GM18502 (cell line): ENCODE measurements around the gene NLRP8.
"Not testable (repeated sequence)": the region's sequence is repeated elsewhere in the genome, so short reads cannot be mapped to it uniquely, and the experiment has no call there.

ENCODE experiments used
- ATAC-seq: cut with Tn5 transposase; IDR thresholded peaks from one replicate; pipeline ENCODE4 v1.9.1; 2021; ENCODE audit warnings: mild to moderate bottlenecking; ENCODE audit not compliant: unreplicated experiment, poor library complexity

The NLRP8 gene

GRCh38 chr19:55947532-55947931, at the start of gene NLRP8:
NLRP8 (plus strand) TSS chr19:55947832.
- no peak for ATAC-seq

DNA sequence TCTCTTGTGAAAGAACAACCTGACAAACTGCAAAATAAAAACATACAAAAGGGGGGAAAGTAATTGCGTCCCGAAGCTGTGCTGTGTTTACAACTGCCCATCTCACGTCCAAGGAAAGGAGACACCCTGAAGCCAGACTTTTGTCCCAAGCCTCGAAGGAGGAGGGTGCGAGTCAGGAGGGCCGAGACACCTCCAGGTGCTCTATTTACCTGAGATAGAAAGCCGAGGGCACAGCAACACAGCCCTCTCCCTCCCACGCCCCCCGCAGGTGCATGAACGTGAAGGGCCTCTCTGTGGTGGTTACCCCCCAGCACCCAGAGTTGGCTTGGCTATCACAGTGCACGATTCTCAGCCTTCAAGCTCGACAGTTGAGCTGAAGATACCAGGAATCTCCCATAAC, 48.7 kb upstream of the NLRP8 start:
- no peak for ATAC-seq

DNA sequence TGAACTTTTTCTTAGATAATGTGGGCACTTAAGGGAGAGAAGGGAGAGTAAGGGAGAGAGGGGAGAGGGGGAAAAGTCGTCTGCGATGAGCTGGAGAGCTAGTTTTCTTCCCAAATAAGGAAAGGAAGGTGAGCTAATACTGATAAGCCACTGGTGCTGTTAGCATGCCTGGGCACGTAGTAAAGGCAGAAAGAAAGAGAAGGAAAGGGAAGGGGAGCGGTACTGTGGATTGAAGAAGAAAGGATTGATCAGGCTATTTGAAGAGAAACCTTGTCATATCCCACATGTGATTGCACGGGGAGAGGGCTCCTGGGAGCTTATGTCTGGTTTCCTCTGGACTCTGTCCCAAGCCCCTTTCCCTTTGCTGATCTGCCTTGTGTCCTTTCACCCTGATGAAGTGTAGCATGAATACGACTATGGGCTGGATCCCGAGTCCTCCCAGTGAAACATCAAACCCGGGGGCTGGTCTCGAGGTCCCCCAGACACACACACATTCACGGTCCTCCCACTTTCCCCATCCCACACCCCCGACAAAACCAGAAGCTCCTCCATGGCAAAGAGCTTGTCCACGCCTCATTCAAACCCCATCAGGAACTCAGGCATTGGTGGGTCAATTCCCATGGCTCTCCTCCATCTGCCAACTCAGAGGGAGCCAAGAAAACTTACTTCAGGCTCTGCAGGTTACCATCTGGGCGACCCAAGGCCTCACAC, 46.1 kb upstream of the NLRP8 start:
- no peak for ATAC-seq

- ATAC-seq, result no peak
Observed at GRCh38 chr19:55902080-55902751, 45.4 kb upstream of the NLRP8 start.

DNA sequence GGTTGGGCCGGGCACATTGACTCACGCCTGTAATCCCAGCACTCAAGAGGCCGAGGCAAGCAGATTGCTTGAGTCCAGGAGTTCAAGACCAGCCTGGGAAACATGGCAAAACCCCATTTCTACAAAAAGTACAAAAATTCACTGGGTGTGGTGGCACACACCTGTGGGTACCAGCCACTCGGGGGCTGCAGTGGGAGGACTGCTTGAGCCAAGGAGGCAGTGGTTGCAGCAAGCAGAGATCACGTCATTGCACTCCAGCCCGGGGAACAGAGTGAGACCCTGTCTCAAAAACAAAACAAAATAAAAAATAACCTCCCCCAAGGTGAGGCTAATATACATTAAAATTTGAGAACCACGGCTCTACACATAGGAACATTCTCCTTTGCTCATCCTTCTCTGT, 40.3 kb upstream of the NLRP8 start:
- no peak for ATAC-seq

- ATAC-seq, result no peak
Observed at GRCh38 chr19:55907746-55908145, 39.9 kb upstream of the NLRP8 start.

DNA sequence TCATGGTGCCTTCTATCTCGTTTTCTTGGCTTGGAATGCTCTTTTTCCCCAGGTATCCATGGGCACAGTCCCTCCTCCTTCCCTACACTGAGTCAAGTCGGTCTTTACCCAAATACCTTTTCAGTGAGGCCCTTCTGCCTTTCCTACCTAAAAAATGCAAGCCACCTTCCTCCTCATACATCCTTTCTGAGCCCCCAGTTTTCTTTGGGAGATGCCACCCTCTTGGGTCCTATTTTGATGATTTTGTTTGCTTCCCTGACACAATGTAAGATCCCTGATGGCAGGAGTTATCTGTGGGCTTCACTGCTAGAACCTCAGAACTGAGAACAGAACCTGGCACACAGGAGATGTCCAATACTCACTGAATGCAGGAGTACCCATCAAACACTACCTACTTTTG, 37.8 kb upstream of the NLRP8 start:
- no peak for ATAC-seq

DNA sequence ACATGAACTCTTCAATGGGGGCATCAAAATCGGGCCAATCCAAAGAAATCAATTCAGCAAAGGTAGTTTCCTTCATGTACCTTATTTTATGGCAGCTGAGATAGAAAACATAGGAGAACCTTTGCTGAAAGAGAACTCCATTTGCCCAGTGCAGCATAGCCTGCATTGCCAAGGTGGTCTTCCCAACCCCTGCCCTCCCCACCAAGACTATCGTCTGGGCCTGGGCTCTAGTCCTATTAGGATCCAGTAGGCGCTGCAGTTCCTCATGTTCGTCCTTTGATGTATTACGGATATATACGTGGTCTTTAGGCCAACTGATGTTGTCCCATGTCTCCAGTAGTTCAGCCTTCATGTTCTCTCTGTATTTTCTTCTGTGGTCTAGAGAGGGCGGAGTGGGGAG, 34.7 kb upstream of the NLRP8 start:
- ATAC-seq, result no peak

GRCh38 chr19:55913643-55914268, 33.9 kb upstream of the NLRP8 start:
- no peak for ATAC-seq

GRCh38 chr19:55923556-55923955, 24.1 kb upstream of the NLRP8 start:
- ATAC-seq, result no peak

GRCh38 chr19:55927991-55928390, 19.6 kb upstream of the NLRP8 start:
- ATAC-seq, result no peak

DNA sequence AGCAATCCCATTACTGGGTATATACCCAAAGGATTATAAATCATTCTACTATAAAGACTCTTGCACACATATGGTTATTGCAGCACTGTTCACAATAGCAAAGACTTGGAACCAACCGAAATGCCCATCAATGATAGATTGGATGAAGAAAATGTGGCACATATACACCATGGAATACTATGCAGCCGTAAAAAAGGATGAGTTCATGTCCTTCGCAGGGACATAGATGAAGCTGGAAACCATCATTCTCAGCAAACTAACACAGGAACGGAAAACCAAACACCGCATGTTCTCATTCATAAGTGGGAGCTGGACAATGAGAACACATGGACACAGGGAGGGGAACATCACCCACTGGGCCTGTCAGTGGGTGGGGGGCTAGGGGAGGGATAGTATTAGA, 18.4 kb upstream of the NLRP8 start:
- not testable (repeated sequence) for ATAC-seq

DNA sequence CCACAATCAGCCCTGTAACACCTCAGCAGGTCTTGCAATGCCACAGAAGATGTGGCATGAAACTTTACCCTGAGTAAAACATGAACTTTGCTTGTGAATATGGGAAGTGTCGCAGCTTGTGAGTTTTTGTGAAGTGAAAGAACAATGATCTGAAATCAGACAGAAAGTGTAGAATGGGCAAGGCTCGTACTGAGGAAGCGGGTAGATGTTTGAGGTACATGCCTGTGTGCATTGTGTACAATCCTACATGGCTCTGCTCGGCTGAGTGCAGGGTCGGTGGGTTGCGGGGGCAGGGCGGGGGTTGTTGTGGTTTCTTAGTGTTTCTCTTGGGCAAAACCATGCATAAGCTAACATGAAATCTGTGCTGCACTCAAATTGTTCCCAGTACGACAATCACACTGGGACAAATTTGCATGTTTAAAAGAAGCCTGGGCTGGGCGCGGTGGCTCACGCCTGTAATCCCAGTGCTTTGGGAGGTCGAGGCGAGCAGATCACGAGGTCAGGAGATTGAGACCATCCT, 16.6 kb upstream of the NLRP8 start:
- no peak for ATAC-seq

DNA sequence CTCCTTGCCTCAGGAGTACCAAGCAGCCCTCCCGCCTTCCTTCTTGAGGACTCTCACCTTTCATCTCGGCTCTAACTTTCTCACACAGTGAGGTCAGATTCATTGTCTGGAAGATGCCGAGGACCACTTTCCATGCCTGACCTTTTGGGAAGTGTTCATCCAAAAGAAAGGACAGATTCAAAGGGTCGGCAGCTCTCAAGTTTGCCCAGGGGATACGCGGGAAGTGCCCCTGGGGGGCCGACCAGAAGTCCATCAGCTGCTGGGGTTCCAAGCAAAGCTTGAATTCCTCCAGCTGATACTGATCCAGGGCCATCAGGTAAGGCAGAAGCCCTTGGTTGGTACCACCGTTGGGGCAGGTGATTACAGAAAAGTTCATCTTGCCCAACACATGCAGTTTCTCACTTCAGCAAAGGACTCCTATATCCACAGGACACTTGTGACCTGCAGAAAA, 15.7 kb upstream of the NLRP8 start, which contains the start of gene NLRP13:
TSS of gene NLRP13 (minus strand) at position 401 of the 451 bp plus-strand sequence. CDS start at position 376, 25 bp downstream.
- ATAC-seq, result no peak

- no peak for ATAC-seq
Observed at GRCh38 chr19:55935206-55935605, 12.4 kb upstream of the NLRP8 start.

DNA sequence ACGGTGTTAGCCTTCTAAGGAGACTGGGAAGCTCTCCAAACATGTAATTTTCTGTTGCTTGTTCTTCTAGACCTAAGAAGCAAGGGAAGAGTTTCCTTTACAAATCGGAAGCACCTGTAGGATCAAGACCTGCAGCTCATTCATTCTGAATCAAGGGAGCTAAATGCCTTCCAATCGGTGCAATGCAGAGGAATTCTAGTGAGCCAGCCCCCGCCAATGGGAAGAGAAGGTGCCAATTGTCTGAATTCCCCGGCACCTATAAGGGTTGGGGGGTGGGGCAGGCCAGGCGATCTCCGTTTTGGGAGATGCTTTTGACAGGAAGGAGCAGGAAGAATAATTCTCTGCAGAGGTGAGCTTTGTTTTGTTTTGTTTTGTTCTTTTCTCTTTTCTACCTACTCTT, 8.4 kb upstream of the NLRP8 start:
- no peak for ATAC-seq

- no peak for ATAC-seq
Observed at GRCh38 chr19:55940306-55940705, 7.3 kb upstream of the NLRP8 start.

- not testable (repeated sequence) for ATAC-seq
Observed at GRCh38 chr19:55950566-55950965, 2.9 kb downstream of the NLRP8 start.

DNA sequence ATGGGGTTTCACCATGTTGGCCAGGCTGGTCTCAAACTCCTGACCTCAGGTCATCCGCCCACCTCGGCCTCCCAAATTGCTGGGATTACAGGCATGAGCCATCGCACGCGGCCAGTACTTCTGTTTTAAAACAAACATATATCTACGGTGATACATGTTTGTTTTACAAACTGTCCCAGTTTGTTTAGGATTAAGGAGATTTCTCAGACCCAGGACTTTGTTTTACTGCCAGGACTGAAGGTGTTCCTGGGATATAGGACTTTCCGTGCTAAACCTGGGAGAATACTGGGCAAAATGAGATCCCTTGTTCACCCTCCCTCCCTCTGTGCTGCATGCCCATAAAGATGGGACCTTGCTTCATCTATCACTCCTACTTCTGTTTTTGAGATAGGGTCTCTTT, 8.8 kb downstream of the NLRP8 start:
- ATAC-seq, result no peak

GRCh38 chr19:55958356-55958755, 10.7 kb downstream of the NLRP8 start:
- no peak for ATAC-seq

DNA sequence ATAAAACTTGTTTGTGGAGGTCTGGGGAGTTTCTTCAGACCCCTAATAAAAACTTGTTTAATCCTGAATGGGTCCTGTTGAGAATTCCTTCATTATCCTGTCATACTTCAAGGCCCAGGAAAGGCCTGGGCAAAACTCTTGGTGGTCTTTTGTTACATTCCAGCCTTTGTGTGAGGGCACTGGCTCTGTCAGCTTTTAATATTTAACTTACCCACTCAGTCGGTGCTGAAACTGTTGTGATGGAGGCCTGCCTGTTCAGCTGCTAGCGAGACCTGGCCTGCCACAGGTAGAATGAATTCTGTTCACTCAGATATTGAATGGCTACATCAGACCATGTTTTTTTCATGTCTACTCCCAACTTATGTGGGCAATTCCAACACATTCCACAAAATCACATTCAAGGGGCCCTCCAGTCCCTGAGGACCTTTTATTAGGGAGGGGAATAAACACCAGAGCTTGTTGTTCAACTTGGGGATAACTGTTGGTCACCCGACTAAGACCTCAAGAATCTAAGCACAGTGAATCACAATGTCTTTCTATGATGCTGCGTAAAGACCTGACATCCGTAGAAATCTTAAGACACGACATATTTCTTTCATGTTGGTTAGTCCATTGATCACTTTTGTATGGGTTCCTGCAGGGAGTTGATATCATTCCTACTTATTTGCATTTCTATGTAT, 12.5 kb downstream of the NLRP8 start:
- no peak for ATAC-seq
